Measurements from ENCODE around the gene DCDC2C.

DNA sequence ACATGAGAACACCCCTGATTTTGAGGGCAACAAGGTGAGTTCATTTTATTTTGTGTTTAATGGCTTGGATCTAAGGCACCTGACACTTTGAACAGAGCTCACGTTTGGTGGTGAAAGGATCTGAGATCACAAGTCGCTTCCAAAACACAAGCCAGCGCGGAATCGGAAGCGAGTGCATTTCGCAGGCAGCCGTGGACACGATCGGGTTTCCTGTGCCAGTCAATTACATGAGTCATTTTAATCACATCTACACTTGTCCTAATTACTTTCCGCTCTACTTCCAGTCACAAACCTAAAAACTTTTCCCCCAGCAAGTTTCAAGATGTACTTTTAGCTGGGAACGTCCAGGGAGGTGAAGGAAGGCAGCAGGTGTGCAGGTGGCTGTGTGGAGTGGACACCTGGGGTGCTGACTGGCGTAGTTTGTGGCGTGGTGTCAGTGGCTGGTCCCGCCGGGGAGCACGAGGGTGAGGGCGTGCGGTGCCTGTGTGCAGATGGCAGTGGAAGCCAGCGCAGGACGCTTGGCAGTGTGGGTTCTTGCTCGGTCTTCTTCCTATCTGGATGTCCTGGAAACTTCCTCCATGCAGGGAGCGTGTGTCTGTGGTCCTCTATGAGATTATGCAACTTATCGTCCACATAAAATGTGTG, 75.6 kb downstream of the DCDC2C start:
- TF ChIP-seq, protein P1, sequence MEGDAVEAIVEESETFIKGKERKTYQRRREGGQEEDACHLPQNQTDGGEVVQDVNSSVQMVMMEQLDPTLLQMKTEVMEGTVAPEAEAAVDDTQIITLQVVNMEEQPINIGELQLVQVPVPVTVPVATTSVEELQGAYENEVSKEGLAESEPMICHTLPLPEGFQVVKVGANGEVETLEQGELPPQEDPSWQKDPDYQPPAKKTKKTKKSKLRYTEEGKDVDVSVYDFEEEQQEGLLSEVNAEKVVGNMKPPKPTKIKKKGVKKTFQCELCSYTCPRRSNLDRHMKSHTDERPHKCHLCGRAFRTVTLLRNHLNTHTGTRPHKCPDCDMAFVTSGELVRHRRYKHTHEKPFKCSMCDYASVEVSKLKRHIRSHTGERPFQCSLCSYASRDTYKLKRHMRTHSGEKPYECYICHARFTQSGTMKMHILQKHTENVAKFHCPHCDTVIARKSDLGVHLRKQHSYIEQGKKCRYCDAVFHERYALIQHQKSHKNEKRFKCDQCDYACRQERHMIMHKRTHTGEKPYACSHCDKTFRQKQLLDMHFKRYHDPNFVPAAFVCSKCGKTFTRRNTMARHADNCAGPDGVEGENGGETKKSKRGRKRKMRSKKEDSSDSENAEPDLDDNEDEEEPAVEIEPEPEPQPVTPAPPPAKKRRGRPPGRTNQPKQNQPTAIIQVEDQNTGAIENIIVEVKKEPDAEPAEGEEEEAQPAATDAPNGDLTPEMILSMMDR (conservative IDR thresholded peaks at IDR 0.05; ENCODE audit: low read depth, low read length): no peak
- no peak for TF ChIP-seq EZH2 (IDR thresholded peaks at IDR 0.05; ENCODE audit: borderline replicate concordance, low read depth, low read length, poor library complexity, severe bottlenecking)

Measured in A673 (cell line).